NCI-H2107 treated with DMSO at 0.1 percent for 48 hours (cell line): ENCODE data around the gene RABGAP1L.

Experiments
- DNase-seq: peaks from one replicate; lab custom pipeline; 2025; ENCODE audit not compliant: unreplicated experiment; lab: John Stamatoyannopoulos, UW

Gene RABGAP1L

DNA sequence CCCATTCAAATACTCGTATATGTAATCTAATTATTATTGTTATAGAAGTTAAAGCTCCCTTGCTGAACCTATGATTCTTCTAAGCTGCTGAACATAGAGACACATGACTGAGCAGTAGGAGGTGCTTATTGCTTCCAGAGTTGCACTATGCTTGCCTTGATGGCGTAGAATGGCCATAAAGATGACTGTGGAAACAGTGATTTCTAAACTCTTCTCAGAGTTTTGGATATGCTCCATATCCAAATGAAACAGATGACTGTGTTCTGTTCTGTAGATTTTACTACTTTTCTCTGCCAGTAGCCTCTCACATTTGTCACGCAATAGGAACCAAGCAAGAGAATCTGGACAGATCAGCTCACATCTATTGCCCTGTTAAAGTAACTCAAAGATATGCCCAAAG lies 752.3 kb downstream of the RABGAP1L start:
- DNase-seq, result no peak

DNA sequence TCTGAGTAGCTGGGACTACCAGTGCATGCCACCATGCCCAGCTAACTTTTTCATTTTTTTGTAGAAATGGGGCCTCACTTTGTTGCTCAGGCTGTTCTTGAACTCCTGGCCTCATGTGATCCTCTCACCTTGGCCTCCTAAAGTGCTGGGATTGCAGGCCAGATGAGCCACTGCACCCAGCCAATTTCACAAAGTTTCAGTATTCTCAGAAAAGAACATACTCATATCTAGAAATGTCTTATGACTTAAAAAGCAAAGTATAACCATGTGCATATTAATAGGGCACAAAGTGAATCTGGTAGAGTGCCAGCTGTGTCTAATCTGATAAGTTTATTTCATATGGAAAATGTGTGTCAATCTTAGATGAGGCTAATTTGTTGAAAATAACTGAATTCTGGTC lies 752.9 kb downstream of the RABGAP1L start:
- no peak for DNase-seq

DNA sequence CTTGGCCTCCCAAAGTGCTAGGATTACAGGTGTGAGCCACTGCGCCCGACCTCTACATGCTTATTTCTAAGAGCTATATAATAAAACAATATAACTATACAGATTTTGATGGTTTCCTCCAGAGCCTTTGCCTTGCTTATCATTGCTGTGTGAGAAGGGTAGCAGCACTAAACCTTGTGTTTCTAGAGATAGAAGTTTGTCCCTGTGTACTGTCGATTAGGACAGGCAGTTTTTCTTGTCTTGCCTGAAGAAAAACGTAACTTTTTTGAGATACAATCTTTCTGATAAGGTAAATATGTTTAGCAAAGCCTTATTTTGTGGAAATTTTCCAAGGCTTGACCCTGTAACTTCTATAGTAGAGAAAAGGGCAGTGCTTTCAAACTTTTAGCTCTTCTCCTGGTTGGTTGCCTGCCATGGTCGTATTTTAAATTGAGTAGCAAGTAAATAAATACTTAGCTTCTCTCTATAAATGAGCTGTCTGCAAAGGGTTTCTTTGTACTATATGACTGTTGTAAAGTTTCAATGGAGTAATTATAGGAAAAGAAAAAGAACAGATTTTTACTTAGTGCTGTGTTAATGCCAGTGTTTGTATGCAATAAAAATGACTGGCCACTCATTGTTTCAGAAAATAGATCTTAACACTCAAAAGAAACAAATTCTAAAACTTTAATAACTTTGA lies 754.0 kb downstream of the RABGAP1L start:
- no peak for DNase-seq

DNA sequence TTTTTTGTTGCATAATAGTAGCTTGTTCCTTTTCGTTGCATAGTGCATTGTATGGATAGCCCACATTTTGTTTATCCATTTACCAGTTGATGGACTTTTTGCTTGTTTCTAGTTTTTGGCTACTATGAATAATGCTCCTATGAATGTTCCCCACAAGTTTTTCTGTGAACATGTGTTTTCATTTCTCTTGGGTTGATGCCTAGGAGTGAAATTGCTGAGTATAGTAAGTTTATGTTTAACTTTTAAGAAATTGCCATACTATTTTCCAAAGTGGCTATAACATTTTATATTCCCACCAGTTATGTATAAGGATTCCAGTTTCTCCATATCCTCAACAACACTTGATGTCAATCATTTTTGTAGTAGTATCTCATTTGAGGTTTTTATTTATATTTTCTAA lies 755.7 kb downstream of the RABGAP1L start:
- DNase-seq, result no peak

DNA sequence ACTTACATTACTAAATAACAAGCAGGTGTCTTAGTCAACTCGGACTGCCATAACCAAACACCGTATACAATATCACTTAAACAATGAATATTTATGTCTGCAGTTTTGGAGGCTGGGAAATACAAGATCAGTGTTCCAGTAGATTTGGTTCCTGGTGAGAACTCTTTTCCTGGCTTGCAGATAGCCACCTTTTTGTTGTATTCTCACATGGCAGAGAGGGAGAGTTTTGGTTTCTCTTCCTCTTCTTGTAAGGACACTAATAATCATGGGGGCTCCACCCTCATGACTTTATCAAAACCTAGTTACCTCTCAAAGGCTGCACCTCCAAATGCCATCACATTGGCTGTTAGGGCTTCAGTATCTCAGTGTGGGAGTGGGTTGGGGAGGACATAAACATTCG lies 757.5 kb downstream of the RABGAP1L start:
- DNase-seq, result no peak

DNA sequence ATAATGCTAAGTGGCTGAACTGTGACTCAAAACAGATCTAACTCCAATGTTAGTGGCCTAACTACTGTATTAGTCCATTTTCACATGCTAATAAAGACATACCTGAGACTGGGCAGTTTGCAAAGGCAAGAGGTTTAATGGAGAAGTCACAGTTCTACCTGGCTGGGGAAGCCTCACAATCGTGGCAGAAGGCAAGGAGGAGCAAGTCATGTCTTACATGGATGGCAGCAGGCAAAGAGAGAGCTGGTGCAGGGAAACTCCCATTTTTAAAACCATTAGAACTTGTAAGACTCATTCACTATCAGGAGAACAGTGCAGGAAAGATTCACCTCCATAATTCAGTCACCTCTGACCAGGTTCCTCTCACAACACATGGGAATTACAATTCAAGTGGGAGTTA lies 760.8 kb downstream of the RABGAP1L start:
- no peak for DNase-seq

DNA sequence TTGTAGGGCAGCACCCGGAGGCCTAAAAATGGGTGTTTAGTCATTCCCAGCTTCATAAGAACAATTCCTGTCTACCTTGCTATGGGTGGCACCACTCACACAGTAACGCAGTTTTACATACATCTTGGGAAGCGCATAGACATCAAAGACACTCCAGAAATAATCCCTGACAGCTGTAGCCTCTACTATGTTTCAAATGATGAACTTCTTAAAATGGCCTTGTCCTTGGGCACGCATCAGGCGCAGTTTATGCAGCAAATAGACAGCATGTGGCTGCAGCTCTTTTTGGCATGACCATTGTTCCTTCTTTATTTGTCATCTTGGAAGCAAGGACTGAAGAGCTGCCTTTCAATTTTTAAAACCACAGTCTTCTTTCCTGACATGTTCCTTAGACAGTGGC lies 762.8 kb downstream of the RABGAP1L start:
- no peak for DNase-seq

DNA sequence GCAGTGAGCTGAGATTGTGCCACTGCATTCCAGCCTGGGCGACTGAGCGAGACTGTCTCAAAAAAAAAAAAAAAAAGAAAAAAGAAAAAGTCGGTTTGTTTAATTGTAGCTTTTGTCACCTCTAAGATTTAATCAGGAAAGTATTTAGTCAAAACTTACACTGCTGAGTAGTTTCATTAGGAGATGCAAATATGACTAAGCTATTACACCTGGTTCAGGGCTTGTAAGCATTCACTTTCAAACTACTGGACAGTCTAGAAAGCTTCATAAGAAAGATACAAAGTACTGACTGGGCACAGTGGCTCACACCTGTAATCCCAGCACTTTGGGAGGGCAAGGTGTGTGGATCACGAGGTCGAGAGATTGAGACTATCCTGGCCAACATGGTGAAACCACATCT lies 764.5 kb downstream of the RABGAP1L start:
- DNase-seq, result no peak

DNA sequence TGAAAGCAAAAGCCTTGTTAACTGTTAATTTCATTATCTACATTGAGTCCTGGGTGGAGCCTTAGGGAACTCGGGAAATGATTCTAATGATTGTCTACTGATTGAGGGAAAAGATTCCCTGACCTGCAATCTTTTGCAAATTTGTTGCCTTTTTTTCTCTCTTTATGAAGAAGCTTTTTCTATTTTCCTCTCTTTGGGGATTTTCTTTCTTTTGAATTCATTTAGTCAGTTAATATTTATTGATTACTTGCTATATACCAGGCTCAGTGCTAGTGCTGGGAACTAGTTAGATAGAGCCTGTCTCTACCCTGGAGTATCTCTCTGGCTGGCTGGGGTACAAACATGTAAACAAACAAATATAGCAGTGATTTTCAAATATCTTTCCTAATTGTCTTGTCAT lies 769.2 kb downstream of the RABGAP1L start:
- no peak for DNase-seq

DNA sequence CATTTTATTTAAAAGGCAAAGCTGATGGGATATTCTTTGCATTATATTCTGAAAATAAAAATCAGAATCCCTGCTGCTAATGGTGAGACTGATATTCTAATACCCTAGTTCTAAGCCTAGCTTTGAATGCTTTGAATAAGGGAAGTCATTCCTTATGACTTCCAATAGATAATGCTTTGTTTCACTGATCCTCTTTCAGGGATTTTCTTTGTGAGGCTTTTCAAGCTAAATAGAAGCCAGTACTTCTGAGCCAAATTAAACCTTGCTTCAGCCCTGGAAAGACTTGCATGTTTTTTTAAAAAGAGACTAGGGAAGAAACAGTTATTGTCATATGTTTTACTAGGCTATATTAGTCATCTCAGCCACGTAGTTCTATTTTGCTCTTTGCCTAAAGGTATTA lies 771.9 kb downstream of the RABGAP1L start:
- no peak for DNase-seq

DNA sequence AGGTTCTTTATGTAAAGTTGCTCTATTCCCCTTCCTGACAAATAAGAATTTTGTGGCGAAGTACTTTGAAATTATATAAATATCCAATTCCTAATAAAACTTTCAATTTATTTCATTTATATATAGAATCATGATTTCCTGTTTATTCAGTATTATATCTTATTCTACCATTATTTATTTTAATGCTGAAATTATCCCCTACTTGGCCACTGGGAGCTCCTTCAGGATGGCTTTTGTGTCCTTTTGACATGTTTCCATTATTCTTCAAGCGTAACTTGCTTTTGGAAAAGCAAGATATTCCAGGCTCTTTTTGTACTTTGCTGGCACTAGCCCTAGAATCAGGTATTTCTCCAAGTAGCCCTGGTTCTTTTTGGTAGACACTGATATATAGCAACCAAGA lies 773.3 kb downstream of the RABGAP1L start:
- no peak for DNase-seq

DNA sequence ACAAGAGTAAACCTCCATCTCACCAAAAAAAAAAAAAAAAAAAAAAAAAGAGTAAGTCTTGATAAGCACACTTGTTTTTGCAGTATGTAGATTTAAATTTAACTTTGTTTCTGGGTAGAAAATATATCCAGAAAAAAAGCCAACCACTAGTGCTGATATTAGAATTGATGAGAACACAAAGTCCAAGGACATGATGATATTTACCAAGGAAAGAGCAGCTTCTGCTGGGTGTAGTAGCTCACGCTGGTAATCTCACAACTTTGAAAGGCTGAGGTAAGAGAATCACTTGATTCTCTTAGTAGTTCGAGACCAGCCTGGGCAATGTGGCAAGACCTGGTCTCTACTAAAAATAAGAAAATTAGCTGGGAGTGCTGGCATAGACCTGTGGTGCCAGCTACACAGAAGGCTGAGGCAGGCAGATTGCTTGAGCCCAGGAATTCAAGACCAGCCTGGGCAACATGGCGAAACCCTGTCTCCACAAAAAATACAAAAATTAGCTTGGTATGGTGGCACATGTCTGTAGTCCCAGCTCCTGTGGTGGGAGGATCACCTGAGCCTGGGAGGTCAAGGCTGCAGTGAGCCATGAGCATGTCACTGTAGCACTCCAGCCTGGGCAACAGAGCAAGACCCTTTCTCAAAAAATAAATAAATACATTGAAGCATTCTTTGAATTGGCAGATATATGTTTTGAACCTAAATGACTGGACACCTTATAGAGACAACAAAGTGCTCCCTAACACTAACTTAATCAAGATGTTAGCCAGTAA lies 776.8 kb downstream of the RABGAP1L start:
- DNase-seq, result no peak

DNA sequence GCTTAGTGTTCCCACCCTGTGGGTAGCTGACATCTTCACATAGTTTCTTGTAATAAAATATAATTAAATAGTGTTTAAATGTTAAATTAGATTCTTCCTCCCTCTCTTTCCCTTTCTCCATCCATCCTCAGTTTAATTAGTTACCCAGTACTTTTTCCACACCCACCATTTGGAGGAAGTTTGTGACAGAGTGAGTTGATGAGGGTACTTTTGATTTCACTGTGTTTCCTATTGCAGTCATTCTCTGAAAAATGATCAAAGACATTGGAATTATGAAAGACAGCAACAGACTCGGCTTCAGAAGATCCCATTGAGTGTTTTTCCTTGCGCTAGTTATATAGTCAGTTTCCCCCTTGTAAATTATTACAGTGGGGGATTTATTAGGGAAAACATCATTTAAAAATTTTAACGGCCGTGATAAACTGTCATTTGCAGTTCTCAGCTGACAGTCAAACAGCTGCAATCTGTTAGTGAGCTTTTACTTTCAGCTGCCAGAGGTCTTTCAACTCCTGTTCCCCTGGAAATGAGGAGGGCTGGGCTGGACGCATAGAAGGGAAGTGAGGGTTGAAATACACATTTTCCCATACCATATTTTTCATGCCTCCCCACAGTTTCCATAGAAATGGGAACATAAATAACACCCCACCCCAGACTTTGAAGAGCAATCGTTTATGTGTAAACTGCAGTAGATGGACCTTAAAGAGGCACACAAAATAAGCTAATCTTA lies 779.1 kb downstream of the RABGAP1L start:
- no peak for DNase-seq

DNA sequence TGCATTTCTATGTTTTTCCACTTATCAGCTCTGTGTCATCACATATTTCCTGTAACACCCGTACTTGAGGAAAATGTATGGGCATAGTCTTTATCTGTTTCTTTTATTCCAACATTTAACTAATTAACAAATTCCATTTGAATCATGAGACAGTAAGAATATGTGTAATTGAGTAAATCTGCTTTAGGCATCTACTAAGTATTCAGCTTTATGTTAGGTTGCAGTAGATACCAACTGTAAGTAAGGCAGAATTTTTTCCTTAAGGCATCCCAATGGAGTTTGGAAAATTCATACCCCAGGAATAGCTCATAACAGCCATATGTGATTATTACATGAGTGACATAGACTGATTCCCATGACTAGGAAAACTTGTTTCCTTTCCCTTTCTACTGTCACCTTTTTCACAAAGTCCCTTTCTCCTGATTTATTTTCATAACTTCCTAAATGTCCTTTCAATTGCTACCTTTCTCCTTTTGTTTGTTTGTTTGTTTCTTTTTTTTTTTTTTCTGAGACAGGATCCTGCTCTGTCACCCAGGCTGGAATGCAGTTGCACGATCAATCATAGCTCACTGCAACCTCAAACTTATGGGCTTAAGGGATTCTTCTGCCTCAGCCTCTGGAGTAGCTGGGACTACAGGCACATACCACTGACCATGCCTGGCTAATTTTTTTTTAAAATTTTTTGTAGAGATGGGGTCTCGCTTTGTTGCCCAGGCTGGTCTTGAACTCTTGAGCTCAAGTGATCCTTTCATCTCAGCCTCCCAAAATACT lies 780.6 kb downstream of the RABGAP1L start:
- no peak for DNase-seq

DNA sequence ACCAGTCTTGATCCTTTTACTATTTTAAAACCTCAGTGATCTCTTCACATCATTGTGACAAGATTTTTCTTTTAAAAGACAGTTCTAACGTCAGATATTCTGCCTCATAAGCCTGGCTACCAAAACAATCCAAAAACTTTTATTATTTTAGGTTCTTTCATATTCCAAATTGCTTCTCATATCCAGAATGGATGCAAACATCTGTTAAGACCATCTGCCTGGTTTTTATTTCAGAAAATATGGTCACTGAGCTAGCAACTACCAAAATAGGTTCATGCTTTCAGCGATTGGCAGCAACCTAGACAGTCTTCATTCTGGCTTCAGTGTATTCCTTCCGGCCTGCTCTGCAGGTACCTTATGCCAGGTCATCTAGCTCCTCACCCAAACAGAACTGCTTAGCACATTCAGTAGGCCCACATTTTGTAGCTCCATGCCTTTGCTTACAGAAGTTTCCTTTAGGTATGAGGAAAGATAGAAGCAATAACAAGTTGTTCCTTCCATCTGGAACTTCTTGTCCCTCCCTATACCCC lies 781.4 kb downstream of the RABGAP1L start:
- no peak for DNase-seq

DNA sequence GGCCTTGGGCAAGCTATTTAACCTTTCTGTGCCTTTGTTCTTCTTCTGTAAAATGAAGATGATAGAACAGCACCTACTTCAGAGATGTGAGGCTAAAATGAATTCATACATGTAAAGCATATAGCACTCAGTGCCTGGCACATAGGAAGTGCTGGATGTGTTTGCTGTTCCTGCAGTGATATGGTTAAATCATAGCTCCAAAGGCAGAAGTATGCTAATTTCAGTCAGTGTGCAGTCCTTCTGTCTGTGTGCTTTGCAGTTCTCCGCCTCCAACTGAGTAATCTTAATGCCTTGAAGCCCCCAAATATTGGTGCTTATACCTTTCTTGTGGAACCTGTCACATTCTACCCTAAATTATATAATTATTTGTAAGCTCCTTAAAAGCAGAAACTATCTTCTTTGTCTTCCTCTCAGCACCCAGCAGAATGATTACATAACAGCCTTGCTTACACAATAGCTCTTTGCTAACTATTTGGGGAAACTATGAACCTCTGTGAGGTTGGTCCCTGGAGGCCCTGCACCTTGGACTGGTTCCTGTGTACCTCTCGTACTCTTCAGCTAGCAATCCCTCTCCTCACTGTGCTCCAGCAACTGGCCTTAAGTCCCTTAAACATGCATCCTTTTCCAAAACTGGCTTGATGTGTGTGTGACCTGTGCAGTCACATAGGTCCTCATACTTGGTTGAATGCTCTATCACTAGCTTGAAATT lies 783.4 kb downstream of the RABGAP1L start:
- DNase-seq, result peak; percentile 73

DNA sequence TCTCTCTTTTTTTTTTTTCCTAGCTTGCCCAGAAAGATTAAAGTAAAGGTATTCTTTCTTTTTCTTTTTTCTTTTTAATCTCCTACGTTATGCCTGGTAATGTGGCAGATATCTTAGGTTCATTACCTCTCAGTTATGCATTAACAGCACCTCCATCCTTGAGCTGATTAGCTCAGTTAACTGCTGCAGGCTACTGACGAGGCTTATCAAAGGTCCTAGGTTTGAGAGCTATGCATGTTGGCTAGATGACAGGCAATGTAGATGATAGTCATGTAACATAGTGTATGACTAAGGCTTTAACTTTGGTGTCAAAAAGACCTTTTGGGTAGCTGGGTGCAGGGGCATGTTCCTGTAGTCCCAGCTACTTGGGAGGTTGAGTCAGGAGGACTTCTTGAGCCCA lies 786.7 kb downstream of the RABGAP1L start:
- no peak for DNase-seq

DNA sequence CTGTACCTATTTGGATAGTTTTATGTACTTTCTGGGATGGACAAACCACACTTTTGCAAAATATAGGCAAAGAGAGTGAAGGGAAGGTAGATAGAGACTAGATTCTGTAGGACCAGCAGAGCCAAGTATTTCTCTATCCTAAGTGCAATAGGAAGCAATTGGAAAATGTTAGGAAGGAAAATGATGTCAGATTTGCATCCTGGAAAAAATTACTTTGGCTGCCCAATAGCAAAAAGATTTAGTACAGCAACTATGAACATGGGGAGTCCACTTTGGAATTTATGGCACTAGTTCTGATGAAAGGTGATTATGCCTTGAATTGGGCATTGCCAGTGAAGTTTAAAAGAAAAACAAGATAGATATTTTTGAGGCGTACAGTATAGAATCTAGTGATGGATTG lies 789.7 kb downstream of the RABGAP1L start:
- DNase-seq, result no peak

DNA sequence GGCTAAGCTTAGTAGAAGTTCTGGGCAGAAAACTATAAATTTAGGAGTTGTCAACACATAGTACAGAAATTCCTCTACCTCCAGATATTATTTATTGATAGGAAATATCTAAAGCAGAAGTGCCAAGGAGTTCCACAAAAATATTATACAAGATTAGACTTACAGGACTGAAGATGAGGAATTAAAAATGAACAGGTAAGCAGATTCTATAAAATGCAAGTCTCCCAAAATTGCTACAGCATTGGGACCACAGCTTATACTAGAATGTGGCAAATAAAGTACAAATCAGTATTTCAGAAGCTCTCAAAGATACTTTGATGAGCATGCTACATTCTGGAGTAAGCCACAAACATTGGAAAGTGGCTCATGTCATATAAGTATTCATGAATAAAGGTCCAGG lies 790.3 kb downstream of the RABGAP1L start:
- DNase-seq, result no peak

DNA sequence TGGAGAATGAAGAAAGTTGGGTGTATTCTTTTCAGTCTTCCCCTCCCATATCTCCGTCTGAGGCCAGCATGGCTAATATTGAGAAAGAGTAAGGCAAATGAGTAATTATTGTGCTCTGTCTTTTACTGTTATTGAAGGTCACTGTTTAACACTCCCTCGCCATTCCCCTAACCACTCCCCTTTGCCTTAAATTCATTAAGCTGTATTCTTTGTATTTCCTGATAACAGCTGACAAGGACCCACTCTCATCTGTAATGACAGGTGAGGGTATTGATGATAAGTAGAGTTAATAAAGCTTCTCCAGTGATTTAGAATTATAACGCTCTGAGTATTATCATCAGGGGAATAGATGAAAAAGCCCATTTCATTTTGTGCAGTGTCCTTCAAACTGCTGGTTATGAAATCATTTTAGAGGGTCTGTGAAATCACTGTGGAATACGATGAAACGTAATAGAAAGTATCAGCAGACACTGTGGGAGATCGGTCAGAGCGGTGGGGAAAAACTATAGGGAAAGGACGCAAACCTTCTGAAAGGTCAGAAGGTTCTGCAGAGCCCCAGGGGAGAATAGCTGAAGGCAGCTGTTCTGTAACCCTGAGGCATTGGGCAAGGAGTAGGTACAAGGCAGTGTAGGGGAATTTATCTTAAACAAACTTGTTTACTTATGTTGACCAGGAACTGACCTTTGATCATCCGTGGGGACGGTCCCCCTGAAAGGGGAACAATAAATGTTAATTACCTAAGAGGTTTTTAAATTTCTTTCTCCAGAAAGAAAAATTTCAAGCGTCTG lies 794.2 kb downstream of the RABGAP1L start:
- DNase-seq, result peak; percentile 36
